H9 (cell line): ENCODE measurements around the gene LYPD5. TPM values are rescaled to one million over a fixed set of nuclear protein-coding genes. Genes with fewer than 3 reads are reported as not detected.
"Not testable (repeated sequence)": the region's sequence is repeated elsewhere in the genome, so short reads cannot be mapped to it uniquely, and the experiment has no call there.

Source experiments
- DNase-seq: peaks from one replicate; pipeline ENCODE4 v3.0.0-alpha.2; 2017
- H2AFZ ChIP-seq: one replicate; pipeline ENCODE4 v1.6.1; 2013; ENCODE audit warnings: mild to moderate bottlenecking, low read length, control low read depth, moderate library complexity
- H2AK5ac ChIP-seq: 2 replicates; pipeline ENCODE4 v1.6.1; 2013; ENCODE audit warnings: low read length, control low read depth, mixed read lengths; ENCODE audit not compliant: insufficient read length
- H2BK120ac ChIP-seq: one replicate; pipeline ENCODE4 v1.6.1; 2013; ENCODE audit warnings: low read depth, mild to moderate bottlenecking, low read length, control low read depth, inconsistent platforms; ENCODE audit not compliant: poor library complexity, severe bottlenecking
- H2BK12ac ChIP-seq: 2 replicates; pipeline ENCODE4 v1.6.1; 2013; ENCODE audit warnings: low read length, control low read depth, mixed read lengths, low read depth; ENCODE audit not compliant: insufficient read length
- H2BK15ac ChIP-seq: 2 replicates; pipeline ENCODE4 v1.6.1; 2013; ENCODE audit warnings: low read depth, low read length, control low read depth
- H2BK20ac ChIP-seq: one replicate; pipeline ENCODE4 v1.6.1; 2013; ENCODE audit warnings: low read depth, mild to moderate bottlenecking, low read length, control low read depth, inconsistent platforms; ENCODE audit not compliant: poor library complexity, severe bottlenecking
- H2BK5ac ChIP-seq: 2 replicates; pipeline ENCODE4 v1.6.1; 2013; ENCODE audit warnings: low read length, control low read depth, mixed read lengths; ENCODE audit not compliant: insufficient read length
- H3K14ac ChIP-seq: 2 replicates; pipeline ENCODE4 v1.6.1; 2013; ENCODE audit warnings: low read length, control low read depth; ENCODE audit not compliant: insufficient read depth
- H3K18ac ChIP-seq: 2 replicates; pipeline ENCODE4 v1.6.1; 2013; ENCODE audit warnings: low read depth, mild to moderate bottlenecking, mixed read lengths, low read length, control low read depth; ENCODE audit not compliant: insufficient read length
- H3K23ac ChIP-seq: 2 replicates; pipeline ENCODE4 v1.6.1; 2013; ENCODE audit warnings: low read length, control low read depth, mixed read lengths, low read depth; ENCODE audit not compliant: insufficient read length
- H3K23me2 ChIP-seq: 2 replicates; pipeline ENCODE4 v1.6.1; 2013; ENCODE audit warnings: low read depth, mild to moderate bottlenecking, mixed read lengths, low read length, control low read depth; ENCODE audit not compliant: insufficient read length, poor library complexity, severe bottlenecking
- H3K27ac ChIP-seq: 2 replicates; pipeline ENCODE4 v1.5.1; 2013; ENCODE audit warnings: low read length, control low read depth, mixed read lengths, low read depth; ENCODE audit not compliant: insufficient read length
- H3K27me3 ChIP-seq: 2 replicates; pipeline ENCODE4 v1.6.1; 2013; ENCODE audit warnings: low read length, control low read depth, inconsistent platforms; ENCODE audit not compliant: insufficient read depth
- H3K4ac ChIP-seq: 2 replicates; pipeline ENCODE4 v1.6.1; 2013; ENCODE audit warnings: low read depth, mild to moderate bottlenecking, control low read depth, inconsistent platforms, low read length, moderate library complexity
- H3K4me1 ChIP-seq: 2 replicates; pipeline ENCODE4 v1.6.1; 2013; ENCODE audit warnings: low read length, control low read depth, inconsistent platforms; ENCODE audit not compliant: insufficient read depth
- H3K4me2 ChIP-seq: 2 replicates; pipeline ENCODE4 v1.6.1; 2013; ENCODE audit warnings: low read length, control low read depth, mixed read lengths; ENCODE audit not compliant: insufficient read length, insufficient read depth
- H3K56ac ChIP-seq: 2 replicates; pipeline ENCODE4 v1.6.1; 2013; ENCODE audit warnings: low read depth, mild to moderate bottlenecking, mixed read lengths, low read length, control low read depth; ENCODE audit not compliant: insufficient read length
- H3K79me1 ChIP-seq: 2 replicates; pipeline ENCODE4 v1.6.1; 2013; ENCODE audit warnings: low read depth, mild to moderate bottlenecking, moderate library complexity, low read length, control low read depth, inconsistent platforms; ENCODE audit not compliant: insufficient read depth, poor library complexity, severe bottlenecking
- H3K79me2 ChIP-seq: 2 replicates; pipeline ENCODE4 v1.6.1; 2013; ENCODE audit warnings: low read length, control low read depth, inconsistent platforms; ENCODE audit not compliant: insufficient read depth
- H3K9ac ChIP-seq: 2 replicates; pipeline ENCODE4 v1.6.1; 2013; ENCODE audit warnings: low read length, control low read depth, mixed read lengths; ENCODE audit not compliant: insufficient read length; ENCODE audit errors: extremely low read depth
- H3K9me3 ChIP-seq: one replicate; pipeline ENCODE4 v1.6.1; 2013; ENCODE audit warnings: low read depth, low read length, inconsistent platforms; ENCODE audit not compliant: control insufficient read depth
- H3T11ph ChIP-seq: one replicate; pipeline ENCODE4 v1.6.1; 2013; ENCODE audit warnings: mild to moderate bottlenecking, low read length, control low read depth, inconsistent platforms
- H4K20me1 ChIP-seq: one replicate; pipeline ENCODE4 v1.6.1; 2013; ENCODE audit not compliant: control insufficient read depth, insufficient read length, insufficient read depth
- H4K5ac ChIP-seq: 2 replicates; pipeline ENCODE4 v1.6.1; 2013; ENCODE audit warnings: low read depth, mild to moderate bottlenecking, mixed read lengths, low read length, control low read depth; ENCODE audit not compliant: insufficient read length
- H4K8ac ChIP-seq: replicated peaks from 2 replicates; pipeline ENCODE4 v1.6.1; 2013; ENCODE audit warnings: low read length, control low read depth, mixed read lengths, low read depth; ENCODE audit not compliant: insufficient read length
- H4K91ac ChIP-seq: 2 replicates; pipeline ENCODE4 v1.6.1; 2013; ENCODE audit warnings: low read depth, mild to moderate bottlenecking, moderate library complexity, mixed read lengths, low read length, control low read depth; ENCODE audit not compliant: insufficient read length
- H3K27ac Mint-ChIP-seq, 3 experiments: 2 replicates in 2 of 3; 3 replicates in 1 of 3; pipeline ENCODE4 v1.8.0; 2020 to 2021; ENCODE audit warnings: mixed read lengths in 3 of 3, mild to moderate bottlenecking in 1 of 3, moderate library complexity in 1 of 3
- H3K27me3 Mint-ChIP-seq: 2 replicates; pipeline ENCODE4 v1.8.0; 2021; ENCODE audit warnings: low read depth, mild to moderate bottlenecking, moderate library complexity, mixed read lengths
- H3K36me3 Mint-ChIP-seq, 3 experiments: 2 replicates in 2 of 3; 3 replicates in 1 of 3; pipeline ENCODE4 v1.8.0; 2020 to 2021; ENCODE audit warnings: low read depth in 3 of 3, mixed read lengths in 3 of 3; ENCODE audit not compliant: insufficient read depth in 1 of 3
- H3K4me1 Mint-ChIP-seq, 2 experiments: 2 replicates each; pipeline ENCODE4 v1.8.0; 2020; ENCODE audit warnings: mixed read lengths in 2 of 2
- H3K4me3 Mint-ChIP-seq, 2 experiments: 2 replicates in 1 of 2; 3 replicates in 1 of 2; pipeline ENCODE4 v1.8.0; 2020 to 2021; ENCODE audit warnings: mild to moderate bottlenecking in 2 of 2, mixed read lengths in 2 of 2, moderate library complexity in 1 of 2
- H3K9me3 Mint-ChIP-seq, 2 experiments: 2 replicates in 1 of 2; 3 replicates in 1 of 2; pipeline ENCODE4 v1.8.0; 2020; ENCODE audit warnings: mild to moderate bottlenecking in 2 of 2, mixed read lengths in 2 of 2, moderate library complexity in 1 of 2
- CTCF ChIP-seq: fragments of 200-600 bp; sonication (generic); conservative IDR thresholded peaks from 3 replicates; pipeline ENCODE4 v1.8.0; 2021; ENCODE audit warnings: antibody characterized with exemption, mild to moderate bottlenecking
- WGBS: extraction: QIAGEN DNeasy Blood & Tissue Kit; methylation state at CpG from one replicate; pipeline ENCODE4 v1.1.7; 2013; ENCODE audit warnings: missing lambda C conversion rate, low lambda C conversion rate, mixed read lengths; ENCODE audit not compliant: insufficient read length; ENCODE audit errors: extremely low coverage; 5-methylcytosine and 5-hydroxymethylcytosine counted together
- total RNA-seq: library from RNA; stranded (reverse); gene quantifications from 2 replicates; pipeline ENCODE4 v1.2.1, GENCODE V29; 2021

Gene LYPD5
- total RNA-seq, 1 experiment from 2014 or later = 0.50 TPM

- H3K79me2 ChIP-seq = no peaks in the 10 kb centered on the region
- no peak overlapping the region for H2BK20ac ChIP-seq
- Mint-ChIP-seq H3K4me3 (peak overlapping the region in 1 of 2 experiments; percentile 79; a peak in 3 of 5 replicates), H3K27ac (no peak overlapping the region), H3K9me3 (no peaks in the 10 kb centered on the region; a peak in 1 of 5 replicates), H3K36me3 (no peaks in the 10 kb centered on the region; a peak in 2 of 7 replicates), H3K27me3 (peaks cover 79% of the 10 kb centered on the region), H3K4me1 (peaks cover 39 to 55% of the 10 kb centered on the region in 2 experiments)
- H3K27me3 ChIP-seq = peaks cover 12% of the 10 kb centered on the region; the same call in 1 of the 2 replicates
- no peak overlapping the region for H3K23ac ChIP-seq
- no peak overlapping the region for H3K18ac ChIP-seq
- no peak overlapping the region for H3K56ac ChIP-seq
- no peak overlapping the region for H4K91ac ChIP-seq
- H2AK5ac ChIP-seq = no peak overlapping the region
- H2BK120ac ChIP-seq = no peak overlapping the region
- no peak overlapping the region for H3K4me2 ChIP-seq
- no peak overlapping the region for H4K8ac ChIP-seq
- no peak for DNase-seq
- no peak for TF ChIP-seq CTCF
- H3K14ac ChIP-seq = no peak overlapping the region
- no peak overlapping the region for H2BK15ac ChIP-seq
- H4K20me1 ChIP-seq = no peaks in the 10 kb centered on the region
- H3T11ph ChIP-seq = no peak overlapping the region
- H4K5ac ChIP-seq = no peak overlapping the region
- no peak overlapping the region for H3K27ac ChIP-seq
- peaks cover 7% of the 10 kb centered on the region; the same call in 1 of the 2 replicates for H3K4me1 ChIP-seq
- no peaks in the 10 kb centered on the region for H3K79me1 ChIP-seq
- H3K23me2 ChIP-seq = peaks cover 7% of the 10 kb centered on the region
- H2BK12ac ChIP-seq = no peak overlapping the region
- H3K9ac ChIP-seq = no peak overlapping the region
- no peak overlapping the region for H3K4ac ChIP-seq
- no peaks in the 10 kb centered on the region for H3K9me3 ChIP-seq
- WGBS = no CpG with 5 or more reads among the region's 7 CpGs
- H2BK5ac ChIP-seq = no peak overlapping the region
- H2AFZ ChIP-seq = no peak overlapping the region
These were observed 26.9 kb downstream of the LYPD5 start for GRCh38 chr19:43775299-43775890.

GRCh38 chr19:43774940-43775258 is 27.3 kb downstream of the LYPD5 start:
- Mint-ChIP-seq H3K4me3 (peak overlapping the region; percentile 56 to 79; a peak in 4 of 5 replicates), H3K4me1 (peaks cover 39 to 52% of the 10 kb centered on the region in 2 experiments), H3K27me3 (peaks cover 84% of the 10 kb centered on the region)
- H3K27ac Mint-ChIP-seq, H3K18ac ChIP-seq, H4K5ac ChIP-seq, H3K4me1 ChIP-seq, H3T11ph ChIP-seq, H3K9me3 ChIP-seq, H4K91ac ChIP-seq, H3K36me3 Mint-ChIP-seq, H3K4ac ChIP-seq, H3K79me2 ChIP-seq, H3K9me3 Mint-ChIP-seq, H2AK5ac ChIP-seq, H3K79me1 ChIP-seq, H3K56ac ChIP-seq, H2BK120ac ChIP-seq, H3K9ac ChIP-seq, DNase-seq, H4K8ac ChIP-seq, H4K20me1 ChIP-seq, H2BK5ac ChIP-seq, H2BK12ac ChIP-seq, H3K27ac ChIP-seq, H2BK15ac ChIP-seq, H2AFZ ChIP-seq, H3K23me2 ChIP-seq, H2BK20ac ChIP-seq, H3K14ac ChIP-seq, H3K23ac ChIP-seq: not testable (repeated sequence)
- no CpG with 5 or more reads among the region's 11 CpGs for WGBS
- Histone ChIP-seq H3K27me3 (peaks cover 12% of the 10 kb centered on the region; the same call in 1 of the 2 replicates), H3K4me2 (peak overlapping the region; percentile 5)
